CD4-positive, alpha-beta T cell treated with Interleukin-10 for 1 hour (primary cell): ENCODE measurements around the gene LRIG1.

Experiments used
- DNase-seq: peaks from one replicate; pipeline ENCODE4 v3.0.0-alpha.2; 2020

Gene LRIG1

GRCh38 chr3:66380200-66380932, 120.5 kb downstream of the LRIG1 start:
- DNase-seq = no peak

DNA sequence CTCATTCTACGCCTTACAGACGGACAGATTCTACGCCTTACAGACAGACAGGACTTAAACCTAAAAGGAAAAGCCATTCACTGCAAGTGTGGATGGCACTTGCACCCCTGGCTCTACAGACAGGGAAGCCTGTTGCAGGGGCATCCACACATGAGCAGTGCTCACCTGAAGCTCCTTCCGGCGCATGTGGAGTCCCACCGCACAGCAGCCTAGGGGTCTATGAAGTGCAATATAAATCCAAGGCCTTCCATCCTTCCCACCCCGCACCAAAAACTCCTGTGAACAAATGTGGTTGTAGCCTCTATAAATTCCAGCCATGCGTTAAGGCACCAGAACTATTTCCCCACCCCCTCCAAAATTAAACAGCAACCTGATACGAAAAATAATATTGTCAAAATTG, 121.3 kb downstream of the LRIG1 start:
- DNase-seq = no peak

DNA sequence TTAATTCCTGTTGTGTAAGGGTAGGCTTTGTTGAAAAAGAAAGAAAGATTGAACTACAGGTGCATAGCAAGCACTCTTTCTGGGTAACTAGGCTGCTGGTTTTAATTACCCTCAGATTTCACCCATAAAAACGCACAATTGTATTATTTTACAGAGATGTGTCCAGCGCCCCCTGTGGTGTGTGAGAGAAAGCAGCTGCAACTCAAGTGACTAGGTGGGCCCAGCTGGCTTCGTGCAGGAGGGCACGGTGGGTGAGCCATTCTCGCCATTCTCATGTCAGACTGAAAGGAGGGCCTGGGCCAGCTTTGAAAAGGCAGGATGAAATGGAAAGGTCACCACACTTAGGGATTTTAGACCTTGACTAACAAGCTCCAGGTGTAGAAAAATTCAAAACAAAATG, 122.6 kb downstream of the LRIG1 start:
- DNase-seq = peak; percentile 58

DNA sequence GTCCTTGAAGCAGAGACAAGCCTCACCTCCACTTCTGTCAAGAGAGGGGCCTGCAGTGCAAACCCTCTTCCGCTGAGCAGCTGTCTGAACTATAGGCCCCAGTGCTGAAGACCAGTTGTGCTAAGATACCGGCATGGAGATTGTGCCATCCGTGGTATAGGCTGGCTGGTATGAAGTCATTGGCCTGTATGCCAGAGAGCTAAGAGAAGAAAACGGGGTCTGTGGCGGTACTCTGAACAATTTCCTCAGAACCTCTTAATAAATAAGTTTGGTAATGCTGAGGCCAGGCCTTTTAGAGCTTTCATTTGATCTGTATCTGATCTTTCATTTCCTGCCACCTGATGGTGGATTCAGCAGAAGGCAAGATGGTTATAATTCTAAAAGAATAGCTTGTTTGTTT, 123.0 kb downstream of the LRIG1 start:
- DNase-seq = peak; percentile 28

DNA sequence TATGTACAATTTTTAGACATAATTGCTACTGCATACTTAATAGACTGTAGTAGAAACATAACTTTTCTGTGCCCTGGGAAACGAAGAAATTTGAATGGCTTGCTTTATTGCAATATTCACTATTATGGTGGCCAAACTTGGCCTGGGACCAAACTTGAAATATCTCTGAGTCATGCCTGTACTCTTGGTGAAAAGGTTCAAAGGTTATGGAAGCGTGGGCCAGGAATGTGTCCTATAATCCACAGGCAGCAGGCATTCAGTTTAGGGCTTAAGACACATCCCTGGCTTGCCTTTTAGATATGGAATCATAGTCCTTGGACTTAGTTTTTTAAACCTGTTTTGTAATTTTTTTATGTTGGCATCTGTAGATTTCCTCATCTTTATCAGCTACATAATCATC, 124.3 kb downstream of the LRIG1 start:
- no peak for DNase-seq

DNA sequence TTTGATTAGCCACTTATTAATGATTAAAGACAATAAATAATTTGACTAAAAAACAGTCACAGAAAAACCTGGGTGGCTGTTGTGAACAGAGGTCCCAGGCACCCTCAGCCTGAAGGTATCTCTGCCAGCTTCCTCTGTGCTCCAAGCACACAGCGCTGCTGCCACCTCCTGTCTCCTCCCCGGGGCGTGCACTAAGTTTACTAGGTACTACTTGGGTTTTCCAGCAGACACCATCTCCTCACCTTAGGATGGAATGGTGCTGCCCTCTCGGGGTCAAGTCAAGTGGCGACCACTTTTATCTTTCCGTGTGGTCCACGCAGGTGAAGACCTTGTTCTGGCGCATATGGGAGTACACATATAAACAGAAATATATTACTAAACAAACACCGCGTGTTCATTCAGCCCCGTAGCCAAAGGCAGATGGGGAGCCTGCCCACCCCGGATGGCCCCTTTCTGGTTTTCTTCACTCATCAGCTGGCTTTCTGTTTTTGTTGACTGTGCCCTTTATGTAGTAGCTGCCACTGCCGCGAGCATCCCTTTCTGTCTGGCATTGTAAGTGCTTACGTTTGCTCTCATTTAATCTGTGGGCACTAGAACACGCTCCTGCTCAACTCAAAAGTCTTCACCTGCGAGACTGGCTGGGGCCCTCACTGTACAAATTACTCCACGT, 128.0 kb downstream of the LRIG1 start:
- DNase-seq = peak; percentile 55

DNA sequence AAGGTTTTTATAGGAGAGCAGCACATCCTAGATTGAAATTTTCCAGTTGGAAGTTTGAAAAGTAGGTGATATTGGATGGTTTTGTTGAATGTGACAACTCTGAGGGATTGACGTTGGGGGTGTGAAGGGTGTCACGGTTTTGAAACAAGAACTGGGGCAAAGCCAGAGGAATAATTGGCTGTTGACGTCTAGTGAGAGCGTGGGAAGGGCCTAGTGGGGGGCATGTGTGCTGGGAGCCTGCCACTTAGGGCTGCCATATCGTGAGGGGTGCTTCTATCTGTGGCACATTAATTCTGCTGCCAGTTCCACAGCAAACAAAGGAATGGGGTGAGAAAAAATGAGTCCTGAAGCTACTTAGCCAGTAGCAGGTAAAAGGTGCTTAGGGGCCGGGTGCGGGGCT, 129.4 kb downstream of the LRIG1 start:
- no peak for DNase-seq

GRCh38 chr3:66370179-66370578, 130.6 kb downstream of the LRIG1 start:
- no peak for DNase-seq

DNA sequence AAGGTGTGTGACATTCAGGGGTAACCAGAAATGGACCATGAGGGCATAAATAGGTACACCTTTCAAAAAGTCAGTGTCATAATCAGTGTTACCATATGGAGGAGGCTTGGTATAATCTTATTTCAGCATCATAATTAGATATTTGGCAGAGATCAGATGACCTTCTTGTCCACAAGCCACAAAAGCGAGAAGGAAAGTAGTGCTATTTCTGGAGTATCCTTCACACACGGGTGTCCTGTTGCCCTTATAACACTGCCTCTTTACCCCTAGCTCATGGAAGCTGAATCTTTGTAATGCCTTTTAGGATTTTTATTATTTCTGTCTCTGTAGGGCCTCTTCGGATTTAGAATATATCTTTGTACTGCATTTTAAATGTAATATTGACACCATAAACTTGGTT, 132.8 kb downstream of the LRIG1 start:
- no peak for DNase-seq

GRCh38 chr3:66366747-66367146, 134.1 kb downstream of the LRIG1 start:
- no peak for DNase-seq

DNA sequence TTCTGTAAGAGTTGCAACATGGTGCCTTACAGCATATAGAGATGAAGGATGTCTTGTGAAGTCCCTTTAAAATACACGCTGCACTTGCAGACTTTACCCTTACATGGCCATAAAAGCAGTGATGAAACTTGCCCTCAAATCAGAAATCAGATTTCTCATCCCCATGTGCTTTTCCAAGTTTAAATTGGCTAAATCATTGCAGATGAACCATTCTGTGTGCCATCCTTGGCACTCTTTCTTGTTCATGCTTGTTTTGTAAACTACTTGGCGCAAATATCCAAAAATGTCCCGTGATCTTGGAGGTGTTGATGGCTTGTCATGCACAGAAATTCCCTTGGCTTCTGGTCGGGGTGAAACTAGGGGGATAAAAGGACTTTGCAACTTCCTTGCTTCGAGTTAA, 135.7 kb downstream of the LRIG1 start:
- no peak for DNase-seq

GRCh38 chr3:66363148-66363547, 137.7 kb downstream of the LRIG1 start:
- DNase-seq = no peak

- DNase-seq = no peak
Measured at GRCh38 chr3:66362541-66362941, 138.3 kb downstream of the LRIG1 start.

DNA sequence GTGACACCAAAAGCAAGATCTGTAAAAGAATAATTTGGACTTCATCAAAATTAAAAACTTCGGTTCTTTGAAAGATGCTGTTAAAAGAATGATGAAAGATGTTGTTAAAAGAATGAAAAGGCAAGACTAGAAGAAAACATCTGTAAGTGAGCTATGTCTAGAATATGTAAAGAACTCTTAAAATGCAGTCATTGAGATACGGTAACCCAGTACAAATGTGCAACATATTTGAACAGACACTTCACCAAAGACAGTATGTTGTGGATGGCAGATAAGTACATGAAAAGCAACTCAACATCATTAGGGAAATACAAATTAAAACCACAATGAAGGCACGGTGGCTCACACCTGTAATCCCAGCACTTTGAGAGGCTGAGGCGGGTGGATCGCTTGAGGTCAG, 139.5 kb downstream of the LRIG1 start:
- DNase-seq = no peak

GRCh38 chr3:66355997-66356396, 144.8 kb downstream of the LRIG1 start:
- no peak for DNase-seq

GRCh38 chr3:66355394-66355793, 145.4 kb downstream of the LRIG1 start:
- no peak for DNase-seq

DNA sequence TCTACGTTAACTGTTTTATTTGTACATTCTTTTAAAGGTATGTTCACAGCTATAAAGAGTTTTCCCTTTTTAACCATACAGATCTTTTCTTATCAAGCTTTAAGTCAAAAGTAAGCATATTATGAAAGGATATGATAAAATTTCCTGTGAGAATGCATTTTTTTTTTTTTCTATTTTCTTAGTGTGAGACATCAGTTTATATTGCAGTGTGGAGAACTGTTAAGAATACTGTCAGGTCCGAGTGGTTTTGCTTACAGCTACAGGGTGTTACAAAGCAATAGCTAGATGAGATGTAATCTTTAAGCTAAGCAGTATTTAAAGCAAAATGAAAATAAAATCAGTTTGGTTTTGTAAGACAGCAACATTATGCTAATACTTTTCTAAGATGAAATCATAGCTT, 146.8 kb downstream of the LRIG1 start:
- DNase-seq = peak; percentile 27

- no peak for DNase-seq
Measured at GRCh38 chr3:66353530-66353929, 147.3 kb downstream of the LRIG1 start.

DNA sequence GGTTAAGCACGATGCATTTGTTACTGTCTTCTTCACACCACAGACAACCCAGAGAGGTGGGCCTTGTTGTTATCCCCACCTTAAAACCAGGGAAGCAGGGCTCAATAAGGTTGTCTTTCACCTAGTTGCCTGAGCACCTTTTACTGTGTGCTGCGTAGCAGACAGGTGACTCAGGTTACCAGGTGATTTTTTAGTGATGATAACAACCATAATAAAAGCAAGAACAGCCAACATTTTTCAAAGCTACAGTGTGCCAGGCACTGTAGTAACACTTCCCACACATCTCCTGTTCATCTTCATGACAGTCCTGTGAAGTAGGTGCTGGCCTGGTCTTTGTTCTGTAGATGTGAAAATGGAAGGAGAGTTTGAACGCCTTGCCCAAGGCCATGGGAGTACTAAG, 147.8 kb downstream of the LRIG1 start:
- no peak for DNase-seq

GRCh38 chr3:66350601-66351000, 150.2 kb downstream of the LRIG1 start:
- DNase-seq = no peak

GRCh38 chr3:66348704-66349103, 152.1 kb downstream of the LRIG1 start:
- DNase-seq = no peak

- no peak for DNase-seq
Measured at GRCh38 chr3:66344848-66345578, 155.8 kb downstream of the LRIG1 start.

GRCh38 chr3:66344391-66344811, 156.4 kb downstream of the LRIG1 start:
- DNase-seq = no peak

- DNase-seq = no peak
Measured at GRCh38 chr3:66342717-66343356, 158.0 kb downstream of the LRIG1 start.
